H1 (cell line): ENCODE measurements around the gene LRRK1. TPM values are rescaled to one million over a fixed set of nuclear protein-coding genes. Genes with fewer than 3 reads are reported as not detected.

ENCODE experiments used
- ASH2L ChIP-seq: fragments of 200-600, 300-600 bp; sonication (generic); IDR thresholded peaks from one replicate; pipeline ENCODE4 v1.7.1; 2017; ENCODE audit warnings: low read length
- JUND ChIP-seq: IDR thresholded peaks from 2 replicates; pipeline ENCODE4 v1.6.1; 2011; ENCODE audit warnings: mild to moderate bottlenecking, improper control_type of control experiment, low read length
- RFX5 ChIP-seq: IDR thresholded peaks from 2 replicates; pipeline ENCODE4 v1.6.1; 2011; ENCODE audit warnings: low read depth, low read length, improper control_type of control experiment, borderline replicate concordance
- SP1 ChIP-seq: IDR thresholded peaks from 2 replicates; pipeline ENCODE4 v1.6.1; 2011; ENCODE audit warnings: low read depth, low read length
- polyA plus RNA-seq, 7 experiments: library from polyadenylated mRNA; depleted of rRNA in 3 of 7; stranded (reverse) in 5 of 7; unstranded in 2 of 7; fragments of >200 nt in 5 of 7; fragments of 200-250 nt in 2 of 7; gene quantifications; 1 replicate in 5 of 7; 2 replicates in 1 of 7; 4 replicates in 1 of 7; pipeline versions ENCODE4 v1.2.1 to v1.2.3, GENCODE V29; 2011 to 2013; ENCODE audit warnings: missing spikeins in 2 of 7, mixed read lengths in 2 of 7
- total RNA-seq: library from RNA; stranded (reverse); fragmentation: NEBNext Ultra II Directional; extraction: Animal tissue kit (Norgen Biotek cat#: 25700); gene quantifications from 2 replicates; pipeline ENCODE4 v1.2.1, GENCODE V29; 2021
- TF ChIP-seq, protein P1 (sequence below): IDR thresholded peaks from 2 replicates; pipeline ENCODE4 v1.6.1; 2012; ENCODE audit warnings: inconsistent platforms

The LRRK1 gene
- total and polyA plus RNA-seq, 2 of the 8 experiments (the other 6 are each of a cell fraction or from before 2014, with no cell fraction given) = 1.2 to 3.6 TPM

GRCh38 chr15:101053261-101053660 is 134.1 kb downstream of the LRRK1 start (continued):
- no peak for TF ChIP-seq JUND
- TF ChIP-seq, protein P1, sequence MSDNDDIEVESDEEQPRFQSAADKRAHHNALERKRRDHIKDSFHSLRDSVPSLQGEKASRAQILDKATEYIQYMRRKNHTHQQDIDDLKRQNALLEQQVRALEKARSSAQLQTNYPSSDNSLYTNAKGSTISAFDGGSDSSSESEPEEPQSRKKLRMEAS = no peak
- TF ChIP-seq RFX5 = no peak
- TF ChIP-seq ASH2L = no peak
- TF ChIP-seq SP1 = no peak
